Measurements from ENCODE around the gene MYLK2. TPM values are rescaled to one million over a fixed set of nuclear protein-coding genes. Genes with fewer than 3 reads are reported as not detected.

The MYLK2 gene
- total RNA-seq, 1 experiment from 2014 or later, result 1.5 TPM

- CTCF ChIA-PET, result interaction anchor here (0.6 kb wide), 1 partner anchor 72 kb away, joined by 5 read pairs; no protein-coding TSS in a partner anchor
- Mint-ChIP-seq H3K4me3 (ENCODE audit: low read depth, unreplicated experiment) (no peak overlapping the region), H3K9me3 (ENCODE audit: low read depth, unreplicated experiment) (no peaks in the 10 kb centered on the region), H3K27ac (ENCODE audit: unreplicated experiment) (no peak overlapping the region), H3K36me3 (ENCODE audit: insufficient read depth, unreplicated experiment) (peaks cover 6% of the 10 kb centered on the region), H3K27me3 (ENCODE audit: unreplicated experiment) (no peaks in the 10 kb centered on the region), H3K4me1 (ENCODE audit: low read depth, unreplicated experiment) (no peaks in the 10 kb centered on the region)
- DNase-seq, result no peak
- no TSS peak for BruUV-seq (replicated peaks)
- intact Hi-C loops (cut with micrococcal nuclease; ENCODE audit: unreplicated experiment), result no loop called here
- TF ChIP-seq CTCF (IDR thresholded peaks at IDR 0.05; ENCODE audit: unreplicated experiment), result no peak
Observed at GRCh38 chr20:31820228-31820627, 1.1 kb downstream of the MYLK2 start.

GRCh38 chr20:31821427-31821826 lies 2.3 kb downstream of the MYLK2 start:
- H3K27ac Mint-ChIP-seq (ENCODE audit: unreplicated experiment), result no peak overlapping the region

GRCh38 chr20:31822421-31823330 lies 3.5 kb downstream of the MYLK2 start:
- Mint-ChIP-seq H3K9me3 (ENCODE audit: low read depth, unreplicated experiment) (no peaks in the 10 kb centered on the region), H3K36me3 (ENCODE audit: insufficient read depth, unreplicated experiment) (no peaks in the 10 kb centered on the region), H3K27ac (ENCODE audit: unreplicated experiment) (no peak overlapping the region), H3K4me3 (ENCODE audit: low read depth, unreplicated experiment) (peak overlapping the region; percentile 35), H3K4me1 (ENCODE audit: low read depth, unreplicated experiment) (no peaks in the 10 kb centered on the region), H3K27me3 (ENCODE audit: unreplicated experiment) (no peaks in the 10 kb centered on the region)
- no TSS peak for BruUV-seq (replicated peaks)
- intact Hi-C loops (cut with micrococcal nuclease; ENCODE audit: unreplicated experiment), result loop anchor here (1.0 to 2.0 kb wide), 4 partner anchors 24 to 269 kb away; partner anchors contain the start of gene PDRG1
- peak; percentile 88 for DNase-seq
- peak; percentile 100 for TF ChIP-seq CTCF (IDR thresholded peaks at IDR 0.05; ENCODE audit: unreplicated experiment)
- CTCF ChIA-PET, result interaction anchor here (0.7 to 3.5 kb wide), 12 partner anchors 16 to 830 kb away, joined by 3 to 27 read pairs (median 4); partner anchors contain the start of genes FOXS1 and PDRG1

More at GRCh38 chr20:31821427-31821826, 2.3 kb downstream of the MYLK2 start:
- Mint-ChIP-seq H3K4me3 (ENCODE audit: low read depth, unreplicated experiment) (no peak overlapping the region), H3K27me3 (ENCODE audit: unreplicated experiment) (no peaks in the 10 kb centered on the region), H3K36me3 (ENCODE audit: insufficient read depth, unreplicated experiment) (no peaks in the 10 kb centered on the region), H3K4me1 (ENCODE audit: low read depth, unreplicated experiment) (no peaks in the 10 kb centered on the region), H3K9me3 (ENCODE audit: low read depth, unreplicated experiment) (no peaks in the 10 kb centered on the region)
- intact Hi-C loops (cut with micrococcal nuclease; ENCODE audit: unreplicated experiment), result no loop called here
- DNase-seq, result peak; percentile 41
- CTCF ChIA-PET, result interaction anchor here (0.7 to 3.5 kb wide), 4 partner anchors 21 to 217 kb away, joined by 3 to 27 read pairs (median 4); no protein-coding TSS in a partner anchor
- TF ChIP-seq CTCF (IDR thresholded peaks at IDR 0.05; ENCODE audit: unreplicated experiment), result no peak
- no TSS peak for BruUV-seq (replicated peaks)

- CTCF ChIA-PET, result interaction anchor here (0.6 to 3.5 kb wide), 11 partner anchors 15 to 829 kb away, joined by 3 to 27 read pairs (median 4); partner anchors contain the start of genes FOXS1 and PDRG1
- intact Hi-C loops (cut with micrococcal nuclease; ENCODE audit: unreplicated experiment), result loop anchor here (1.0 to 2.0 kb wide), 2 partner anchors 23 to 129 kb away; partner anchors contain the start of gene PDRG1
- DNase-seq, result no peak
- Mint-ChIP-seq H3K4me3 (ENCODE audit: low read depth, unreplicated experiment) (no peak overlapping the region), H3K27me3 (ENCODE audit: unreplicated experiment) (no peaks in the 10 kb centered on the region), H3K4me1 (ENCODE audit: low read depth, unreplicated experiment) (no peaks in the 10 kb centered on the region), H3K9me3 (ENCODE audit: low read depth, unreplicated experiment) (no peaks in the 10 kb centered on the region), H3K36me3 (ENCODE audit: insufficient read depth, unreplicated experiment) (no peaks in the 10 kb centered on the region), H3K27ac (ENCODE audit: unreplicated experiment) (no peak overlapping the region)
- no peak for TF ChIP-seq CTCF (IDR thresholded peaks at IDR 0.05; ENCODE audit: unreplicated experiment)
- no TSS peak for BruUV-seq (replicated peaks)
Observed at GRCh38 chr20:31823360-31824124, 4.4 kb downstream of the MYLK2 start.
